ENCODE measurements around the gene RALGAPA1.

DNA sequence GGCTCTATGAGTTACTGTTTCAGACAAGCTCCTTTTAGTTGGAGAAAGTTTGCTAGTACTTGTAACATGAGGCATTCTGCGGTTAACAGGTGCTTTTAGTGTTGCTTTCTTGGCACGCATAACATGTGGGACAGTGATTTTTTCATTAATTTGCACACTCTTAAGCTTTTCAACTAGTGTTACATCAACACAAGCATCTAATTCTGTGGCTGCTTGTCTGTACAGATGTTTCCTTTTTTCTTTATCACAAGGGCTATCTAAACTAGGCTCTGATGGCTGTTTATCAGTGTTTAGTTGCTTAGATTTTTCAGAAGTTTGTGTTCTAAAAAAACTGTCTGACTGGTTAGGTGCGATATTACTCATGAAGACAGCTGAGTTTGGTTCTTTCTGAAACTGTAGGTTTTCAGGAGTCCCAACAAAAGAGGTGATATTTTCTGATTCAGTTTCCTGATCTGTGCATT, 120.1 kb downstream of the RALGAPA1 start:
- TF ChIP-seq EZH2phosphoT487 (IDR thresholded peaks at IDR 0.05; ENCODE audit: insufficient read depth, low read depth): no peak
- no peak for TF ChIP-seq EZH2 (IDR thresholded peaks at IDR 0.05; ENCODE audit: insufficient read depth, poor library complexity, severe bottlenecking)

Data from GM23248 (cell line).